GM12864 (cell line): ENCODE data around the gene SARDH.

Experiments
- DNase-seq: peaks from one replicate; pipeline ENCODE4 v3.0.0-alpha.2; 2011; ENCODE audit warnings: low read depth
- H3K4me3 ChIP-seq: 2 replicates; pipeline ENCODE4 v1.5.1; 2011; ENCODE audit warnings: mild to moderate bottlenecking, low read depth, low read length, control low read depth
- TF ChIP-seq, protein P1 (sequence below): IDR thresholded peaks from 2 replicates; pipeline ENCODE4 v1.5.1; 2011; ENCODE audit warnings: low read depth, mild to moderate bottlenecking, moderate library complexity, low read length, control low read depth, inconsistent platforms; ENCODE audit errors: missing control alignments

Gene SARDH

DNA sequence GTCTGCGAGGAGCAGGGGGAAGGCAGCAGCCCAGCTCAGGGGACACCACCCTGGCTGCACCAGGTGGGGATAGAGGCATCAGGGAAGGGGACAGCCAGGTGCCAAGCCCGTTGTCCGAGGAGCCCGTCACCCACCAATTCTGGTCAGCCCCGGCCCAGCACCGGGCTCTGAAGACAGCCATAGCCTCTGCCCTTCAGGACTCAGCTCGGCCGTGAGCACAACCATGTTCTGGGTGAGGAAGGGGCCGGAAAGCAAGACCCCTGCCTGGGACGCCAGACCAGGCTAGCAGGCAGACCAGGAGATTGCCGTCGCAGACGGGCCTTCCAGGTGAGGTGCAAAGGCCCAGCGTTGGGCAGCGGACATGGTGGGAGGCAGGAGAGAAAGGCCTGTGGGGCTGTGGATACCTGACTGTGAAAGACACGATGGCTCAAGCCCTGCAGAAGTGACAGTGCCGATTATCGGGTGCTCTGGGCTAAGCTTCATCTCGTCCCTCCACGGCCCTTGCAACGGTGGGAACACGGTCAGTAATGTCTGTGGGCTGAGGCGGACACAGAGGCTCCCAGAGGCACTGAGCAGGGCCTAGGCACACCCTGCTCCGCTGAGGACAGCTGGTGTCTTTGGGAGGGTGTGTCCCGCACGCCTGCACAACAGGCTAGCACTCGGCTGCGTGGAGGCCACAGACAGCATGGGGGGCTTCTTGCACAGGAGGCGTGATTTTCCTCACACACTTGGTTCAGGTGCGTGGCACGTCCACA, 65.5 kb downstream of the SARDH start:
- TF ChIP-seq, protein P1, sequence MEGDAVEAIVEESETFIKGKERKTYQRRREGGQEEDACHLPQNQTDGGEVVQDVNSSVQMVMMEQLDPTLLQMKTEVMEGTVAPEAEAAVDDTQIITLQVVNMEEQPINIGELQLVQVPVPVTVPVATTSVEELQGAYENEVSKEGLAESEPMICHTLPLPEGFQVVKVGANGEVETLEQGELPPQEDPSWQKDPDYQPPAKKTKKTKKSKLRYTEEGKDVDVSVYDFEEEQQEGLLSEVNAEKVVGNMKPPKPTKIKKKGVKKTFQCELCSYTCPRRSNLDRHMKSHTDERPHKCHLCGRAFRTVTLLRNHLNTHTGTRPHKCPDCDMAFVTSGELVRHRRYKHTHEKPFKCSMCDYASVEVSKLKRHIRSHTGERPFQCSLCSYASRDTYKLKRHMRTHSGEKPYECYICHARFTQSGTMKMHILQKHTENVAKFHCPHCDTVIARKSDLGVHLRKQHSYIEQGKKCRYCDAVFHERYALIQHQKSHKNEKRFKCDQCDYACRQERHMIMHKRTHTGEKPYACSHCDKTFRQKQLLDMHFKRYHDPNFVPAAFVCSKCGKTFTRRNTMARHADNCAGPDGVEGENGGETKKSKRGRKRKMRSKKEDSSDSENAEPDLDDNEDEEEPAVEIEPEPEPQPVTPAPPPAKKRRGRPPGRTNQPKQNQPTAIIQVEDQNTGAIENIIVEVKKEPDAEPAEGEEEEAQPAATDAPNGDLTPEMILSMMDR, result no peak
- no peak for DNase-seq
- no peak overlapping the region for H3K4me3 ChIP-seq

DNA sequence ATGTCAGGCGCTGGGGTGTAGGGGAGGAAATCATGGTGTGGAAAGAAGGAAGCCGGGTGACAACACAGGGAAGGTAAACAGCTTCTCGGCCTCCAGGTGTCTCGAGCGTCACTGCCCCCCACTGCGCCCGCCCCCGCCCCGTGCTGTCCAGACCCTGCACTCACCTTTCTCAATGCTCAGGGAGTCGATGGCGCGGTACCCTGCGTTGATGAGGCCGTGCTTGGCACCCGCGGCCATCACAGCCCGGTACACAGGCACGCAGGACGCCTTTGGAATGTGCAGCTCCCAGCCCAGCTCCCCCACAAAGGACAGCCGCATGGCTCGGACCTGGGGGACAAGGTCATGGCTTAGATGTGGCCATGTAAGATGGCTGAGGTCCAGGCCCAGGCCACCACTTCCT, 66.8 kb downstream of the SARDH start:
- no peak for DNase-seq
- no peak overlapping the region for H3K4me3 ChIP-seq
- TF ChIP-seq, protein P1, result no peak

DNA sequence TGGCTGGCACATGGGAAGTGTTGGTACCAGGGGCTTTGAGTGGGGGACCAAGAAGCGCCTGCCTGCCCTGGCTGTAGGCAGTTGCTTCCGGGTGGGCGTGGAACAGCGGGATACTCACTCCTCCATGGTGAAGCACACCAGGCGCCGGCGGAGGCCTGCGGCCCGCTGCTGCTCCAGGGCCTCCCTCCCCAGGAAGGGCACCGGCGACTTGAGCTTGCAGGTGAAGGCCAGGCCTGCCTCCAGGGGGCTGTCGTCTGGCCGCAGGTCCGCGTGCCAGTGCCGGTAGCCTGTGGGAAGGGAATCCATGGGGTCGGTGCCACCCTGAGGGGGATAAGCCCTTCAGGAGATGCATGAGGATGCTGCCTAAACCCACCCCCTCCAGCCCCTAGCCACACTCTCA, 67.7 kb downstream of the SARDH start:
- H3K4me3 ChIP-seq, result no peak overlapping the region
- no peak for DNase-seq
- TF ChIP-seq, protein P1, result no peak

DNA sequence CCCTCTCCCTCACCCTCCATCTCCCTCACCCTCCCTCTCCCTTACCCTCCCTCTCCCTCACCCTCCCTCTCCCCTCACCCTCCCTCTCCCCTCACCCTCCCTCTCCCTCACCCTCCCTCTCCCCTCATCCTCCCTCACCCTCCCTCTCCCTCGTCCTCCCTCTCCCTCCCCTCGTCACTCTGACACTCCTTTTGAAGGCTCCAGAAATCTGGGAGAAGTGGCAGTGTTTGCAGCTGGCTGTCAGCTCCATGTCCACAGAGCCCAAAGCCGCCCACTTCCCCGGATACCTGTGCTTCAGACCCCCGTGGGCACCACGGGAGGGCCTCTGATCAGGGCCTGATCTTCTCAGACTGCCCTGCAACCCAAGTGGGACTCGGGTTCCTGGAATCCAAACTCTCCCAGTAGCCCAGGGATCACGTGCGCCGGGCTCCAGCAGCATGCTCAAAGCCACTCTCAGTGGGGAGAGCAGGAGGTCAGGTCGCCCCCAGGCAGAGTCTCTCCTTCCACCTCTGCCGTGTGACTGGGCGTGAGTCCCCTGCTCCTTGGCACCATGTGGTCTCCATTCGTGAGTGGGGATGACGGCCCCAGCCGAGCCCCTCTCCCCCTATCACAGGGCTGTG, 68.9 kb downstream of the SARDH start:
- TF ChIP-seq, protein P1, result no peak
- no peak for DNase-seq

DNA sequence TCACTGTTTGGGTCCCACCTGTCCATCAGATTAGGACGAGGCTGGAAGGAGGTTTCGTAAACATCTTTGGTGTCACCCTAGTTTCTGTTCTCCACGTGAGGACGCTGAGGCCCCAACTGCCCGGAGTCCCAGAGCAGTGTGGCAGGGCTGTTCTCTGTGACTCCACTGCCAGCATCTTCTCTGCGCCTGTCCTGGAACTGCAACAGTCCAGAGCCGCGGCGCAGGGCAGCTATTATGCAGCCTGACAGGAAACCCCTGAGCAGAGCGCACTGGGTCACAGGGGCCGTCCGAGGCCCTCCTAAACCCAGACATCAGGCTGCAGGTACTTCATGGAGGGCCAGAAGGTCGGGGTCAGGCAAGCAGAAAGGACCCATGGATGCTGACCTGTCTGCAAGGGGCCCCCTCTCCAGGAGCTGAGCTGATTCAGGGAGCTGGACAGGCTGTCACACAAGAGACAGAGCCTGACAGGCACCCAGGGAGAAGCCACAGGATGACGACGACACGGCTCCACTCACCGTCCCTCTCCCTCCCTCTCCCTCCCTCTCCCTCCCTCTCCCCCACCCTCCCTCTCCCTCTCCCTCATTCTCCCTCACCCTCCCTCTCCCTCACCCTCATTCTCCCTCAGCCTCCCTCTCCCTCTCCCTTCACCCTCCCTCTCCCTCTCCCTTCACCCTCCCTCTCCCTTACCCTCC, 70.2 kb downstream of the SARDH start:
- no peak overlapping the region for H3K4me3 ChIP-seq
- no peak for DNase-seq
- TF ChIP-seq, protein P1, result no peak

More for the DNA sequence above, 68.9 kb downstream of the SARDH start:
- no peak overlapping the region for H3K4me3 ChIP-seq

DNA sequence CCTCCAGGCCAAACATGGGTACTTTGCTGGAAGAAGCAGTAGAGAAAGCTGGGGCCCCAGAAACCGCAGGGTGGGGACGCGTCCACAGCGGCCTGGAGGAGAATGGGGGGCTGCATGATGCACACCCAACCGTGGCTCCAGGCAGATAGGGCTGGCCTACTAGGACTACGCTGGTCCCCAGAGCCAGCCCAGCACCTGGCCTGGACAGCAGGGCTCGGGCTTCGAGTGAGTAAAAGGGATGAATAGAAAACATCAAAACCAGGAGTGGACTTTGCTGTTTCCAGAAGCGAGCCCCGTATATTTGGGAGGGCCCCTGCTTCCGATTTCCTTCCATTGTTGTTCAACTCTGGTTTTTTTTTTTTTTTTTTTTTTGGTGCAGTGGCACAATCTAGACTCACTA, 71.3 kb downstream of the SARDH start:
- TF ChIP-seq, protein P1, result no peak
- no peak overlapping the region for H3K4me3 ChIP-seq
- no peak for DNase-seq
